Vagina (tissue), 2 donors: ENCODE measurements around the gene SH3GL3. TPM values are rescaled to one million over a fixed set of nuclear protein-coding genes. Genes with fewer than 3 reads are reported as not detected.

Source experiments
- DNase-seq, 2 donors: peaks; one replicate each; pipeline ENCODE4 v3.0.0-alpha.2; 2017; ENCODE audit errors: extremely low spot score in 2 of 2
- H3K27ac ChIP-seq: fragments of 200-600 bp; sonication (generic); one replicate; pipeline ENCODE4 v1.5.1; 2019
- H3K27me3 ChIP-seq: fragments of 200-600 bp; sonication (generic); one replicate; pipeline ENCODE4 v1.5.1; 2019
- H3K36me3 ChIP-seq, 2 donors: fragments of 200-600 bp; sonication (generic); one replicate each; pipeline ENCODE4 v1.5.1; 2017 to 2019
- H3K4me1 ChIP-seq: fragments of 200-600 bp; sonication (generic); one replicate; pipeline ENCODE4 v1.5.1; 2019
- H3K4me3 ChIP-seq, 2 donors: fragments of 200-600 bp; sonication (generic); 1 replicate in 1 of 2; 2 replicates in 1 of 2; pipeline ENCODE4 v1.5.1; 2016 to 2019
- H3K9me3 ChIP-seq: fragments of 200-600 bp; sonication (generic); one replicate; pipeline ENCODE4 v1.5.1; 2019
- POLR2A ChIP-seq, 2 donors: fragments of 450-650 bp; IDR thresholded peaks; one replicate each; pipeline ENCODE4 v1.6.1; 2017; ENCODE audit warnings: antibody characterized with exemption in 2 of 2, mild to moderate bottlenecking in 2 of 2, moderate library complexity in 2 of 2
- POLR2AphosphoS5 ChIP-seq, 2 donors: sonication (generic); formaldehyde crosslinking; IDR thresholded peaks; one replicate each; pipeline ENCODE4 v1.9.0; 2017; ENCODE audit warnings: antibody characterized with exemption in 2 of 2, mild to moderate bottlenecking in 2 of 2, low read depth in 1 of 2; ENCODE audit not compliant: insufficient read depth in 1 of 2
- intact Hi-C: fragments of 100-400 bp; cut with DNase I; formaldehyde crosslinking; loops from one replicate; pipeline ENCODE4 v1.15.1; 2023
- total RNA-seq: library from RNA; depleted of rRNA; stranded (reverse); fragments of >200 nt; gene quantifications from one replicate; pipeline ENCODE4 v1.2.3, GENCODE V29; 2016
- TF ChIP-seq, protein P1 (sequence below), 3 experiments: fragments of 450-650 bp in 2 of 3; fragments of 200-600 bp in 1 of 3; sonication (generic) in 1 of 3; IDR thresholded peaks; one replicate each; pipeline ENCODE4 v1.5.1; 2017 to 2019; ENCODE audit warnings: antibody characterized with exemption in 3 of 3, mild to moderate bottlenecking in 2 of 3, moderate library complexity in 2 of 3

The SH3GL3 gene
- total RNA-seq, 1 donor from 2014 or later: 3.9 TPM

DNA sequence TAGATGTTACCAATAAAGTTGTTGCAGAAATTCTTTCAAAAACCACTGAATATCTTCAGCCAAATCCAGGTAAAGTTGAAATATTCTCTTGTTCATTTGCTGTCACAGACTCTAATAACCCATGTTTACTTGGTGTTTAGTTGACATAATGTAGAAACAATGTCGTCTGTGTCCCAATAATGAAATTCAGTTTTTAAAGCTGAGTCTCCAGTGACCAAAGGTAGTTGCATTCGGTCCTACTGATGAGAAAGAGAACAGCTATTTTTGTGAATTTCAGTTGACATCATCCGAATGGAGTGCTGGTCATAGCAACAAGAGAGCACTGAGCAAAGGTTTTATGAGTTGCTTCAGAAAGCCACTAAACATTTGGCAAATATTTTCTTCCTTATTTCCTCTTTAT lies 118.0 kb downstream of the SH3GL3 start:
- intact Hi-C loops: no loop called here
- Histone ChIP-seq H3K9me3 (no peaks in the 10 kb centered on the region), H3K36me3 (no peaks in the 10 kb centered on the region), H3K27me3 (no peaks in the 10 kb centered on the region), H3K4me3 (no peak overlapping the region), H3K4me1 (no peaks in the 10 kb centered on the region), H3K27ac (no peak overlapping the region)
- TF ChIP-seq, protein P1, sequence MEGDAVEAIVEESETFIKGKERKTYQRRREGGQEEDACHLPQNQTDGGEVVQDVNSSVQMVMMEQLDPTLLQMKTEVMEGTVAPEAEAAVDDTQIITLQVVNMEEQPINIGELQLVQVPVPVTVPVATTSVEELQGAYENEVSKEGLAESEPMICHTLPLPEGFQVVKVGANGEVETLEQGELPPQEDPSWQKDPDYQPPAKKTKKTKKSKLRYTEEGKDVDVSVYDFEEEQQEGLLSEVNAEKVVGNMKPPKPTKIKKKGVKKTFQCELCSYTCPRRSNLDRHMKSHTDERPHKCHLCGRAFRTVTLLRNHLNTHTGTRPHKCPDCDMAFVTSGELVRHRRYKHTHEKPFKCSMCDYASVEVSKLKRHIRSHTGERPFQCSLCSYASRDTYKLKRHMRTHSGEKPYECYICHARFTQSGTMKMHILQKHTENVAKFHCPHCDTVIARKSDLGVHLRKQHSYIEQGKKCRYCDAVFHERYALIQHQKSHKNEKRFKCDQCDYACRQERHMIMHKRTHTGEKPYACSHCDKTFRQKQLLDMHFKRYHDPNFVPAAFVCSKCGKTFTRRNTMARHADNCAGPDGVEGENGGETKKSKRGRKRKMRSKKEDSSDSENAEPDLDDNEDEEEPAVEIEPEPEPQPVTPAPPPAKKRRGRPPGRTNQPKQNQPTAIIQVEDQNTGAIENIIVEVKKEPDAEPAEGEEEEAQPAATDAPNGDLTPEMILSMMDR (IDR thresholded peaks at IDR 0.05): no peak
- TF ChIP-seq POLR2AphosphoS5 (IDR thresholded peaks at IDR 0.05; ENCODE audit: insufficient read depth in 1 of 2, low read depth in 1 of 2): no peak
- TF ChIP-seq POLR2A (IDR thresholded peaks at IDR 0.05): no peak
- no peak for DNase-seq

DNA sequence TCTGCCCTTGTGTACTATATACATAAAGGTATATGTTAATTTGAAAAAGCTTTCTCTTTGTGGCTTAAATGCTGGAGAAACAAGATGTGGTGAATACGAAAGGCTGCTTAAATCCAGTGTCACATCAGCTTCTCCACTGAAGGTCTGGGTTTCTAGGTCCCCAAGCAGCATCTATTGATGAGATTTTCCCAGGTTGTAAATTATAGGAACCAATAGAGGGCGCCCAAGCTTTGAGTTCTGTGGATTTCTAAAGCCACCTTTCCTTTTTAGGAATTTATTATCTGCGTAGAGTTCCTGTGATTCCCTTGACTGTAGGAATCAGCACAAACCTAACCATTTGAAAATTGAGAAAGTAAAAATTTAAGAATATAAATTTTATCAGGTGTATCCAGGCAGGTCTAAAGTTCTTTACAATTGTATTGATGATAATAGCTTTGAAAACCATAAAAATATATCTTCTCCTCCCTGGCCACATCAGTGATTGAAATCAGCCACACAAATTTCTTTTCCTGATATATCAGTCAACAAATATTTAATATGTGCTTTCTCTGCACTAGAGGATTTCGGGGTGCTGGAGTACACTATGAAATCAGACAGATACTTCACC lies 118.5 kb downstream of the SH3GL3 start:
- no peak for TF ChIP-seq POLR2A (IDR thresholded peaks at IDR 0.05)
- TF ChIP-seq, protein P1 (IDR thresholded peaks at IDR 0.05): peak; percentile 28 to 48 (median 43)
- DNase-seq: no peak
- intact Hi-C loops: no loop called here
- Histone ChIP-seq H3K4me1 (no peaks in the 10 kb centered on the region), H3K9me3 (no peaks in the 10 kb centered on the region), H3K36me3 (no peaks in the 10 kb centered on the region), H3K27ac (no peak overlapping the region), H3K4me3 (no peak overlapping the region), H3K27me3 (no peaks in the 10 kb centered on the region)

GRCh38 chr15:83567318-83567717 lies 120.2 kb downstream of the SH3GL3 start:
- Histone ChIP-seq H3K27ac (no peak overlapping the region), H3K9me3 (no peaks in the 10 kb centered on the region), H3K4me1 (peaks cover 5% of the 10 kb centered on the region), H3K27me3 (no peaks in the 10 kb centered on the region), H3K4me3 (no peak overlapping the region), H3K36me3 (no peaks in the 10 kb centered on the region)
- DNase-seq: no peak
- TF ChIP-seq, protein P1 (IDR thresholded peaks at IDR 0.05): no peak
- TF ChIP-seq POLR2A (IDR thresholded peaks at IDR 0.05) (no peak), POLR2AphosphoS5 (IDR thresholded peaks at IDR 0.05; ENCODE audit: insufficient read depth in 1 of 2, low read depth in 1 of 2) (no peak)
- intact Hi-C loops: no loop called here

DNA sequence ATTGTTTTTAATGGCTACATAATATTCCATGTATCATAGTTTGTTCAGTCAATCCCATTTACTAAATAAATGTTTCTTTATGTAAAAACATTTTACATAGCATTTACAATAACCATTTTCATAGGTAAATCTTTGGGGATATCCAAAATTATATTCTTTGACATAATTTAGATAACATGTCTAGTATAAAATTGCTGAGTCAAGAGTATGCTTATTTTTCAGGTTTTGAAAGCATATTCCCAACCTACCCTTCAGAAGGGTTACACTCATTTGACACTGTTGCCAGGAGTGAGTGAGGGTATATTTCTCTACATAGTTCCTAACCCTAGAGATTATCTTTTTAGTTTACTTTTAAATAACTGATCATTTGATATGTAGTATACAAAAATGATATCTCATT lies 122.2 kb downstream of the SH3GL3 start:
- Histone ChIP-seq H3K27ac (no peak overlapping the region), H3K36me3 (no peaks in the 10 kb centered on the region), H3K27me3 (no peaks in the 10 kb centered on the region), H3K4me1 (peaks cover 5% of the 10 kb centered on the region), H3K9me3 (no peaks in the 10 kb centered on the region), H3K4me3 (no peak overlapping the region)
- no peak for DNase-seq
- intact Hi-C loops: no loop called here
- TF ChIP-seq POLR2A (IDR thresholded peaks at IDR 0.05) (no peak), POLR2AphosphoS5 (IDR thresholded peaks at IDR 0.05; ENCODE audit: insufficient read depth in 1 of 2, low read depth in 1 of 2) (no peak)
- TF ChIP-seq, protein P1 (IDR thresholded peaks at IDR 0.05): no peak

GRCh38 chr15:83570756-83571155 lies 123.6 kb downstream of the SH3GL3 start:
- Histone ChIP-seq H3K36me3 (no peaks in the 10 kb centered on the region), H3K4me3 (no peak overlapping the region), H3K27me3 (no peaks in the 10 kb centered on the region), H3K4me1 (peaks cover 5% of the 10 kb centered on the region), H3K27ac (no peak overlapping the region), H3K9me3 (no peaks in the 10 kb centered on the region)
- no peak for TF ChIP-seq POLR2A (IDR thresholded peaks at IDR 0.05)
- TF ChIP-seq POLR2AphosphoS5 (IDR thresholded peaks at IDR 0.05; ENCODE audit: insufficient read depth in 1 of 2, low read depth in 1 of 2): no peak
- TF ChIP-seq, protein P1 (IDR thresholded peaks at IDR 0.05): no peak
- intact Hi-C loops: no loop called here
- no peak for DNase-seq
